ENCODE data around the gene EDRF1. TPM values are rescaled to one million over a fixed set of nuclear protein-coding genes. Genes with fewer than 3 reads are reported as not detected.

Gene EDRF1
- total RNA-seq, 1 donor, result 25.0 TPM

GRCh38 chr10:125811251-125811650 is 91.7 kb downstream of the EDRF1 start:
- Histone ChIP-seq H3K27ac (ENCODE audit: low read depth, low read length) (no peak overlapping the region), H2AFZ (ENCODE audit: low read length) (no peak overlapping the region), H3K79me2 (ENCODE audit: insufficient read depth, low read length) (no peaks in the 10 kb centered on the region), H3K27me3 (ENCODE audit: insufficient read depth, low read length) (no peaks in the 10 kb centered on the region), H3K4me1 (ENCODE audit: insufficient read depth, low read length) (no peaks in the 10 kb centered on the region), H3K9me3 (ENCODE audit: low read depth, low read length) (no peaks in the 10 kb centered on the region), H4K20me1 (ENCODE audit: insufficient read depth, low read length) (no peaks in the 10 kb centered on the region), H3K4me2 (ENCODE audit: insufficient read depth, low read length) (no peak overlapping the region), H3K36me3 (ENCODE audit: insufficient read depth, low read length) (peaks cover 73% of the 10 kb centered on the region), H3K4me3 (ENCODE audit: insufficient read depth, low read length) (no peak overlapping the region)
- DNase-seq (ENCODE audit: insufficient read length, low spot score, missing footprints), result no peak
- TF ChIP-seq, protein P1, sequence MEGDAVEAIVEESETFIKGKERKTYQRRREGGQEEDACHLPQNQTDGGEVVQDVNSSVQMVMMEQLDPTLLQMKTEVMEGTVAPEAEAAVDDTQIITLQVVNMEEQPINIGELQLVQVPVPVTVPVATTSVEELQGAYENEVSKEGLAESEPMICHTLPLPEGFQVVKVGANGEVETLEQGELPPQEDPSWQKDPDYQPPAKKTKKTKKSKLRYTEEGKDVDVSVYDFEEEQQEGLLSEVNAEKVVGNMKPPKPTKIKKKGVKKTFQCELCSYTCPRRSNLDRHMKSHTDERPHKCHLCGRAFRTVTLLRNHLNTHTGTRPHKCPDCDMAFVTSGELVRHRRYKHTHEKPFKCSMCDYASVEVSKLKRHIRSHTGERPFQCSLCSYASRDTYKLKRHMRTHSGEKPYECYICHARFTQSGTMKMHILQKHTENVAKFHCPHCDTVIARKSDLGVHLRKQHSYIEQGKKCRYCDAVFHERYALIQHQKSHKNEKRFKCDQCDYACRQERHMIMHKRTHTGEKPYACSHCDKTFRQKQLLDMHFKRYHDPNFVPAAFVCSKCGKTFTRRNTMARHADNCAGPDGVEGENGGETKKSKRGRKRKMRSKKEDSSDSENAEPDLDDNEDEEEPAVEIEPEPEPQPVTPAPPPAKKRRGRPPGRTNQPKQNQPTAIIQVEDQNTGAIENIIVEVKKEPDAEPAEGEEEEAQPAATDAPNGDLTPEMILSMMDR (IDR thresholded peaks at IDR 0.05; ENCODE audit: extremely low read depth, low read depth, low read length), result no peak

DNA sequence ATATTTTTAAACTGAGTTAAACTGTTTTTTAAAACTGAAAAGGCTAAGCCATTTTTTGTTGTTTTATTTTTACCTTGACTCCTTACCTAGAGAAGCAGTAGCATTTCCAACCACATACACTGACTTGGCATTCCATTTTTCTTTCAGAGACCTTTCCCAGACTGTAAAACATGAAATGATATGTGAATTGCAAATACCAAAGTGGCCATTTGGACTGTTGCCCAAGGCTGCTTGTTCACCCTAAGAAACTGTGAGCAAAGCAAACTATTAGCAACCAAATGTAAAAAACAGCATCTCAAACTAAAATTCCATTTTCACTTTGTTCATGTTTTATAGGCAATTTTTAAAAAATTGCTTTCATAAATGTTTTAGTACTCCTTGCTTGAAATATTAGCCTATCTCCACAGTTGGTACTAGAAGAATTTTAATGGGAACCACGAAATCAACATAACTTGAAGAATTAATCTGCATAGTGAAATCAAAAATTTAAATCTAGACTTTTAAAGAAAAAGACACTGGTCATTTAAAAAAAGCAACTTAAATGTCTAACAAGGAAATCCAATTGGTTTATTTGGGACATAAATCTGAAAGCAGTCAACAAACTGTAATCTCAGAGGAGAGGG is 92.7 kb downstream of the EDRF1 start:
- Histone ChIP-seq H2AFZ (ENCODE audit: low read length) (no peak overlapping the region), H3K36me3 (ENCODE audit: insufficient read depth, low read length) (peaks cover 63% of the 10 kb centered on the region), H3K4me3 (ENCODE audit: insufficient read depth, low read length) (no peak overlapping the region), H4K20me1 (ENCODE audit: insufficient read depth, low read length) (no peaks in the 10 kb centered on the region), H3K79me2 (ENCODE audit: insufficient read depth, low read length) (peaks cover 3% of the 10 kb centered on the region), H3K9me3 (ENCODE audit: low read depth, low read length) (no peaks in the 10 kb centered on the region), H3K27ac (ENCODE audit: low read depth, low read length) (peak overlapping the region; percentile 18), H3K27me3 (ENCODE audit: insufficient read depth, low read length) (no peaks in the 10 kb centered on the region), H3K4me1 (ENCODE audit: insufficient read depth, low read length) (no peaks in the 10 kb centered on the region), H3K4me2 (ENCODE audit: insufficient read depth, low read length) (no peak overlapping the region)
- TF ChIP-seq, protein P1 (IDR thresholded peaks at IDR 0.05; ENCODE audit: extremely low read depth, low read depth, low read length), result no peak
- DNase-seq (ENCODE audit: insufficient read length, low spot score, missing footprints), result no peak

Other genes starting within 250 kb of the EDRF1 start
- not detected in 2 replicates for gene TEX36, start 36.5 kb upstream of the EDRF1 start, total RNA-seq
- gene MMP21, start 56.1 kb downstream of the EDRF1 start, total RNA-seq, result not detected in 2 replicates
- gene UROS, start 103.5 kb downstream of the EDRF1 start, total RNA-seq, result 90.5 and 105 TPM in 2 replicates
- gene BCCIP, start 103.8 kb downstream of the EDRF1 start, total RNA-seq, result 25.9 and 26.8 TPM in 2 replicates
- 52.8 and 55.4 TPM in 2 replicates for gene DHX32, start 161.6 kb downstream of the EDRF1 start, total RNA-seq
- 8.3 and 8.5 TPM in 2 replicates for gene FANK1, start 176.9 kb downstream of the EDRF1 start, total RNA-seq